IPS-15b (cell line): ENCODE data around the gene RABGAP1L.

Source experiments
- H3K27me3 ChIP-seq: one replicate; pipeline ENCODE4 v1.6.1; 2013; ENCODE audit warnings: low read length; ENCODE audit not compliant: control insufficient read depth, insufficient read depth
- H3K36me3 ChIP-seq: one replicate; pipeline ENCODE4 v1.6.1; 2013; ENCODE audit warnings: low read length; ENCODE audit not compliant: control insufficient read depth, insufficient read depth
- H3K4me1 ChIP-seq: one replicate; pipeline ENCODE4 v1.6.1; 2013; ENCODE audit warnings: mild to moderate bottlenecking, low read length; ENCODE audit not compliant: control insufficient read depth, insufficient read depth
- H3K4me3 ChIP-seq: one replicate; pipeline ENCODE4 v1.5.1; 2013; ENCODE audit warnings: low read depth, low read length
- H3K9ac ChIP-seq: one replicate; pipeline ENCODE4 v1.6.1; 2013; ENCODE audit warnings: low read depth, mild to moderate bottlenecking, low read length
- H3K9me3 ChIP-seq: one replicate; pipeline ENCODE4 v1.6.1; 2013; ENCODE audit warnings: mild to moderate bottlenecking, low read length; ENCODE audit not compliant: control insufficient read depth, insufficient read depth

RABGAP1L gene

DNA sequence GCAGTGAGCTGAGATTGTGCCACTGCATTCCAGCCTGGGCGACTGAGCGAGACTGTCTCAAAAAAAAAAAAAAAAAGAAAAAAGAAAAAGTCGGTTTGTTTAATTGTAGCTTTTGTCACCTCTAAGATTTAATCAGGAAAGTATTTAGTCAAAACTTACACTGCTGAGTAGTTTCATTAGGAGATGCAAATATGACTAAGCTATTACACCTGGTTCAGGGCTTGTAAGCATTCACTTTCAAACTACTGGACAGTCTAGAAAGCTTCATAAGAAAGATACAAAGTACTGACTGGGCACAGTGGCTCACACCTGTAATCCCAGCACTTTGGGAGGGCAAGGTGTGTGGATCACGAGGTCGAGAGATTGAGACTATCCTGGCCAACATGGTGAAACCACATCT is 764.5 kb downstream of the RABGAP1L start:
- H3K4me3 ChIP-seq = no peak overlapping the region
- H3K36me3 ChIP-seq = no peaks in the 10 kb centered on the region
- H3K27me3 ChIP-seq = no peaks in the 10 kb centered on the region
- H3K4me1 ChIP-seq = no peaks in the 10 kb centered on the region
- H3K9me3 ChIP-seq = no peaks in the 10 kb centered on the region
- H3K9ac ChIP-seq = no peak overlapping the region

GRCh38 chr1:174928541-174928940 is 769.2 kb downstream of the RABGAP1L start:
- peaks cover 6% of the 10 kb centered on the region for H3K4me1 ChIP-seq
- no peak overlapping the region for H3K4me3 ChIP-seq
- no peak overlapping the region for H3K9ac ChIP-seq
- H3K27me3 ChIP-seq = no peaks in the 10 kb centered on the region
- H3K36me3 ChIP-seq = no peaks in the 10 kb centered on the region
- H3K9me3 ChIP-seq = no peaks in the 10 kb centered on the region

DNA sequence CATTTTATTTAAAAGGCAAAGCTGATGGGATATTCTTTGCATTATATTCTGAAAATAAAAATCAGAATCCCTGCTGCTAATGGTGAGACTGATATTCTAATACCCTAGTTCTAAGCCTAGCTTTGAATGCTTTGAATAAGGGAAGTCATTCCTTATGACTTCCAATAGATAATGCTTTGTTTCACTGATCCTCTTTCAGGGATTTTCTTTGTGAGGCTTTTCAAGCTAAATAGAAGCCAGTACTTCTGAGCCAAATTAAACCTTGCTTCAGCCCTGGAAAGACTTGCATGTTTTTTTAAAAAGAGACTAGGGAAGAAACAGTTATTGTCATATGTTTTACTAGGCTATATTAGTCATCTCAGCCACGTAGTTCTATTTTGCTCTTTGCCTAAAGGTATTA is 771.9 kb downstream of the RABGAP1L start:
- peaks cover 6% of the 10 kb centered on the region for H3K4me1 ChIP-seq
- no peak overlapping the region for H3K9ac ChIP-seq
- H3K36me3 ChIP-seq = no peaks in the 10 kb centered on the region
- no peak overlapping the region for H3K4me3 ChIP-seq
- H3K27me3 ChIP-seq = no peaks in the 10 kb centered on the region
- no peaks in the 10 kb centered on the region for H3K9me3 ChIP-seq

DNA sequence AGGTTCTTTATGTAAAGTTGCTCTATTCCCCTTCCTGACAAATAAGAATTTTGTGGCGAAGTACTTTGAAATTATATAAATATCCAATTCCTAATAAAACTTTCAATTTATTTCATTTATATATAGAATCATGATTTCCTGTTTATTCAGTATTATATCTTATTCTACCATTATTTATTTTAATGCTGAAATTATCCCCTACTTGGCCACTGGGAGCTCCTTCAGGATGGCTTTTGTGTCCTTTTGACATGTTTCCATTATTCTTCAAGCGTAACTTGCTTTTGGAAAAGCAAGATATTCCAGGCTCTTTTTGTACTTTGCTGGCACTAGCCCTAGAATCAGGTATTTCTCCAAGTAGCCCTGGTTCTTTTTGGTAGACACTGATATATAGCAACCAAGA is 773.3 kb downstream of the RABGAP1L start:
- Histone ChIP-seq H3K9me3 (no peaks in the 10 kb centered on the region), H3K9ac (no peak overlapping the region), H3K4me3 (no peak overlapping the region), H3K27me3 (no peaks in the 10 kb centered on the region), H3K4me1 (peaks cover 6% of the 10 kb centered on the region), H3K36me3 (no peaks in the 10 kb centered on the region)

- Histone ChIP-seq H3K9me3 (no peaks in the 10 kb centered on the region), H3K4me1 (peaks cover 7% of the 10 kb centered on the region), H3K4me3 (no peak overlapping the region), H3K36me3 (no peaks in the 10 kb centered on the region), H3K27me3 (no peaks in the 10 kb centered on the region), H3K9ac (no peak overlapping the region)
Observed at GRCh38 chr1:174935961-174936727, 776.8 kb downstream of the RABGAP1L start.

- H3K4me3 ChIP-seq = no peak overlapping the region
- H3K36me3 ChIP-seq = no peaks in the 10 kb centered on the region
- peaks cover 4% of the 10 kb centered on the region for H3K4me1 ChIP-seq
- no peaks in the 10 kb centered on the region for H3K27me3 ChIP-seq
- H3K9ac ChIP-seq = no peak overlapping the region
- no peaks in the 10 kb centered on the region for H3K9me3 ChIP-seq
Observed at GRCh38 chr1:174938281-174939007, 779.1 kb downstream of the RABGAP1L start.

- no peaks in the 10 kb centered on the region for H3K36me3 ChIP-seq
- no peaks in the 10 kb centered on the region for H3K27me3 ChIP-seq
- no peak overlapping the region for H3K4me3 ChIP-seq
- no peaks in the 10 kb centered on the region for H3K9me3 ChIP-seq
- H3K4me1 ChIP-seq = peaks cover 4% of the 10 kb centered on the region
- no peak overlapping the region for H3K9ac ChIP-seq
Observed at GRCh38 chr1:174939775-174940545, 780.6 kb downstream of the RABGAP1L start.

DNA sequence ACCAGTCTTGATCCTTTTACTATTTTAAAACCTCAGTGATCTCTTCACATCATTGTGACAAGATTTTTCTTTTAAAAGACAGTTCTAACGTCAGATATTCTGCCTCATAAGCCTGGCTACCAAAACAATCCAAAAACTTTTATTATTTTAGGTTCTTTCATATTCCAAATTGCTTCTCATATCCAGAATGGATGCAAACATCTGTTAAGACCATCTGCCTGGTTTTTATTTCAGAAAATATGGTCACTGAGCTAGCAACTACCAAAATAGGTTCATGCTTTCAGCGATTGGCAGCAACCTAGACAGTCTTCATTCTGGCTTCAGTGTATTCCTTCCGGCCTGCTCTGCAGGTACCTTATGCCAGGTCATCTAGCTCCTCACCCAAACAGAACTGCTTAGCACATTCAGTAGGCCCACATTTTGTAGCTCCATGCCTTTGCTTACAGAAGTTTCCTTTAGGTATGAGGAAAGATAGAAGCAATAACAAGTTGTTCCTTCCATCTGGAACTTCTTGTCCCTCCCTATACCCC is 781.4 kb downstream of the RABGAP1L start:
- no peak overlapping the region for H3K9ac ChIP-seq
- no peaks in the 10 kb centered on the region for H3K27me3 ChIP-seq
- H3K36me3 ChIP-seq = no peaks in the 10 kb centered on the region
- no peak overlapping the region for H3K4me3 ChIP-seq
- peaks cover 4% of the 10 kb centered on the region for H3K4me1 ChIP-seq
- H3K9me3 ChIP-seq = no peaks in the 10 kb centered on the region

DNA sequence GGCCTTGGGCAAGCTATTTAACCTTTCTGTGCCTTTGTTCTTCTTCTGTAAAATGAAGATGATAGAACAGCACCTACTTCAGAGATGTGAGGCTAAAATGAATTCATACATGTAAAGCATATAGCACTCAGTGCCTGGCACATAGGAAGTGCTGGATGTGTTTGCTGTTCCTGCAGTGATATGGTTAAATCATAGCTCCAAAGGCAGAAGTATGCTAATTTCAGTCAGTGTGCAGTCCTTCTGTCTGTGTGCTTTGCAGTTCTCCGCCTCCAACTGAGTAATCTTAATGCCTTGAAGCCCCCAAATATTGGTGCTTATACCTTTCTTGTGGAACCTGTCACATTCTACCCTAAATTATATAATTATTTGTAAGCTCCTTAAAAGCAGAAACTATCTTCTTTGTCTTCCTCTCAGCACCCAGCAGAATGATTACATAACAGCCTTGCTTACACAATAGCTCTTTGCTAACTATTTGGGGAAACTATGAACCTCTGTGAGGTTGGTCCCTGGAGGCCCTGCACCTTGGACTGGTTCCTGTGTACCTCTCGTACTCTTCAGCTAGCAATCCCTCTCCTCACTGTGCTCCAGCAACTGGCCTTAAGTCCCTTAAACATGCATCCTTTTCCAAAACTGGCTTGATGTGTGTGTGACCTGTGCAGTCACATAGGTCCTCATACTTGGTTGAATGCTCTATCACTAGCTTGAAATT is 783.4 kb downstream of the RABGAP1L start:
- Histone ChIP-seq H3K4me3 (no peak overlapping the region), H3K9ac (no peak overlapping the region)

DNA sequence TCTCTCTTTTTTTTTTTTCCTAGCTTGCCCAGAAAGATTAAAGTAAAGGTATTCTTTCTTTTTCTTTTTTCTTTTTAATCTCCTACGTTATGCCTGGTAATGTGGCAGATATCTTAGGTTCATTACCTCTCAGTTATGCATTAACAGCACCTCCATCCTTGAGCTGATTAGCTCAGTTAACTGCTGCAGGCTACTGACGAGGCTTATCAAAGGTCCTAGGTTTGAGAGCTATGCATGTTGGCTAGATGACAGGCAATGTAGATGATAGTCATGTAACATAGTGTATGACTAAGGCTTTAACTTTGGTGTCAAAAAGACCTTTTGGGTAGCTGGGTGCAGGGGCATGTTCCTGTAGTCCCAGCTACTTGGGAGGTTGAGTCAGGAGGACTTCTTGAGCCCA is 786.7 kb downstream of the RABGAP1L start:
- Histone ChIP-seq H3K4me3 (no peak overlapping the region), H3K9ac (no peak overlapping the region), H3K9me3 (no peaks in the 10 kb centered on the region), H3K27me3 (no peaks in the 10 kb centered on the region), H3K36me3 (no peaks in the 10 kb centered on the region), H3K4me1 (no peaks in the 10 kb centered on the region)

More for the DNA sequence above, 783.4 kb downstream of the RABGAP1L start:
- H3K27me3 ChIP-seq = no peaks in the 10 kb centered on the region
- H3K36me3 ChIP-seq = no peaks in the 10 kb centered on the region
- H3K9me3 ChIP-seq = no peaks in the 10 kb centered on the region
- peaks cover 4% of the 10 kb centered on the region for H3K4me1 ChIP-seq

DNA sequence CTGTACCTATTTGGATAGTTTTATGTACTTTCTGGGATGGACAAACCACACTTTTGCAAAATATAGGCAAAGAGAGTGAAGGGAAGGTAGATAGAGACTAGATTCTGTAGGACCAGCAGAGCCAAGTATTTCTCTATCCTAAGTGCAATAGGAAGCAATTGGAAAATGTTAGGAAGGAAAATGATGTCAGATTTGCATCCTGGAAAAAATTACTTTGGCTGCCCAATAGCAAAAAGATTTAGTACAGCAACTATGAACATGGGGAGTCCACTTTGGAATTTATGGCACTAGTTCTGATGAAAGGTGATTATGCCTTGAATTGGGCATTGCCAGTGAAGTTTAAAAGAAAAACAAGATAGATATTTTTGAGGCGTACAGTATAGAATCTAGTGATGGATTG is 789.7 kb downstream of the RABGAP1L start:
- Histone ChIP-seq H3K4me1 (peaks cover 6% of the 10 kb centered on the region), H3K9ac (no peak overlapping the region), H3K27me3 (no peaks in the 10 kb centered on the region), H3K9me3 (no peaks in the 10 kb centered on the region), H3K4me3 (no peak overlapping the region), H3K36me3 (no peaks in the 10 kb centered on the region)
